ENCODE measurements around the gene KIF3C.
"Not testable (repeated sequence)": the region's sequence is repeated elsewhere in the genome, so short reads cannot be mapped to it uniquely, and the experiment has no call there.

KIF3C gene

DNA sequence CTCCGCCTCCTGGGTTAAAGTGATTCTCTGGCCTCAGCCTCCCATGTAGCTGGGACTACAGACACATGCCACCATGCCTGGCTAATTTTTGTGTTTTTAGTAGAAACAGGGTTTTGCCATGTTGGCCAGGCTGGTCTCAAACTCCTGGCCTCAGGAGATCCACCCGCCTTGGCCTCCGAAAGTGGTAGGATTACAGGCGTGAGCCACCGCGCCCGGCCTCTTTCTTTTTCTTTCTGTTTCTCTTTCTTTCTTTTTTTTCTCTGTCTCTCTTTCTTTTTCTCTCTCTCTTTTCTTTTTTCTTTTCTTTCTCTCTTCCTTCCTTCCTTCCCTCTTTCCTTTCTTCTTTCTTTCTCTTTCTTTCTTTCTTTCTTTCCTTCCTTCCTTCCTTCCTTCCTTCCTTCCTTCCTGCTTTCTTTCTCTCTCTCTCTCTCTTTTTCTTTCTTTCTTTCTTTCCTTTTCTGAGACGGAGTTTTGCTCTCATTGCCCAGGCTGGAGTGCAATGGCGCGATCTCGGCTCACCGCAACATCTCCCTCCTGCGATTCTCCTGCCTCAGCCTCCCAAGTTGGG, 16.6 kb upstream of the KIF3C start:
- not testable (repeated sequence) for DNase-seq

- DNase-seq: no peak
Observed at GRCh38 chr2:25996844-25997243, 14.5 kb upstream of the KIF3C start.

- DNase-seq: no peak
Observed at GRCh38 chr2:25994509-25994908, 12.2 kb upstream of the KIF3C start.

DNA sequence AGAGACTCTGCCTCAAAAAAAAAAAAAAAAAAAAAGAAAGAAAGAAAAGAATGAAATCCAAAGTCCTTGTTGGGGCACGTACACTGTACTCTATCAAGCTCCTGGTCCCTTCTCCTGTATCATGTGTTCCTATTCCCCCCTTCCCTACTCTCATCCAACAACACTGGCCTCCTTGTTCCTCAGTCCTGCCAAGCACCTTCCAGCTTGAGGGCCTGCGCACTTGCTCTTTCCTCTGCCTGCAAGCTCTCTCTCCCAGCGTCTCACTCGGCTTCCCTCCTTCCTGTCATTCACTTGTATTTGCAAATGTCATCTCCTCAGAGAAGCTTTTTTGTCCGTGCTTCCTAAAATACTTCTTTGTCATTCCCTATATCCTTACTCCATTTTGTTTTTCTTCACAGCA, 10.8 kb upstream of the KIF3C start:
- no peak for DNase-seq

DNA sequence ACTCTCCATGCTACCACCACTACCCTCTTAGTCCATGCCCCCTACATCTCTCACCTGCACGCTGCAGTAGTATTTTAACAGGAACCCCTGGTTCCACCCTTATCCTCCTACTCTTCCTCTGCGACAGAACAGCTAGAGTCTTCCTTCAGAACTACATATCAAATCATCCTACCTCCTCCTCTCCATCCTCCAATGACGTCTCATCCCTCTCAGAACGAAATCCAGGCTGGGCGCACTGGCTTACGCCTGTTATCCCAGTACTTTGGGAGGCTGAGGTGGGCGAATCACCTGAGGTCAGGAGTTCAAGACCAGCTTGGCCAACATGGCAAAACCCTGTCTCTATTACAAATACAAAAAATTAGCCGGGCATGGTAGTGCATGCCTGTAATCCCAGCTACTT, 10.3 kb upstream of the KIF3C start:
- no peak for DNase-seq

- DNase-seq: no peak
Observed at GRCh38 chr2:25991965-25992364, 9.7 kb upstream of the KIF3C start.

DNA sequence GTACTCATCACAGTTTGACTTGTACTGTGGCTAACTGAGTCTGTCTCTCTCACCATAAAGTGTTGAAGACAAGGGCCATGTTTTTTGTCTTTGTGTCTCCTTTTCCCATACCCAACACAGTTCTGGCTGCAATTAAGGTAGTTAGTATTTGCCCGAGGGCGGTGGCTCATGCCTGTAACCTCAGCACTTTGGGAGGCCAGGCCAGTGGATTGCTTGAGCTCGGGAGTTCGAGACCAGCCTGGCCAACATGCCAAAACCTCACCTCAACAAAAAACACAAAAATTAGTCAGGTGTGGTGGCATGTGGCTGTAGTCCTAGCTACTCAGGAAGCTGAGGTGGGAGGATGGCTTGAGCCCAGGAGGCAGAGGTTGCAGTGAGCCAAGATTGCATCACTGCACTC, 6.9 kb upstream of the KIF3C start:
- no peak for DNase-seq

- no peak for DNase-seq
Observed at GRCh38 chr2:25988134-25988533, 5.8 kb upstream of the KIF3C start.

DNA sequence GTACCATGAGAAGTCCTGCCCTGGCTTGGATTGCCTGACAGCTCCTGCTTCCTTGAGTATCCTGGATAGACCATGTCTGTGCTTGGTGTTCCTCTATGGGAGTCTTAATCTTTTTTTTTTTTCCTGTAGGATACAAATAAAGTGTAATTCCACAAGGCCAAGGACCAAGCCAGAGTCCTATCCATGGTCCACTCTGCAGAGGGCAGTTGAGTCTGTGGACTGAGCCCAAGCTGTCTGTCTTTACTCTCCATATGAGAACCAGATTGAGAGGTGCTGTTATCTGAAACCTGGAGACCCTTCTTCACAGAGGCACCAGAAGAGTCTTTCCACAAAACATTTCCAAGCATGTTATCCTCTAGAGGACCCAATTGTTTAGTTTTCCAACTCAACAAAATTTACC, 1.4 kb upstream of the KIF3C start:
- no peak for DNase-seq

- no peak for DNase-seq
Observed at GRCh38 chr2:25982968-25983280, 627 bp upstream of the KIF3C start.

GRCh38 chr2:25981596-25982272, 563 bp downstream of the KIF3C start:
- no peak for DNase-seq

- no peak for DNase-seq
Observed at GRCh38 chr2:25980951-25981350, 1.3 kb downstream of the KIF3C start.

GRCh38 chr2:25980076-25980887, 2.0 kb downstream of the KIF3C start:
- DNase-seq: no peak

DNA sequence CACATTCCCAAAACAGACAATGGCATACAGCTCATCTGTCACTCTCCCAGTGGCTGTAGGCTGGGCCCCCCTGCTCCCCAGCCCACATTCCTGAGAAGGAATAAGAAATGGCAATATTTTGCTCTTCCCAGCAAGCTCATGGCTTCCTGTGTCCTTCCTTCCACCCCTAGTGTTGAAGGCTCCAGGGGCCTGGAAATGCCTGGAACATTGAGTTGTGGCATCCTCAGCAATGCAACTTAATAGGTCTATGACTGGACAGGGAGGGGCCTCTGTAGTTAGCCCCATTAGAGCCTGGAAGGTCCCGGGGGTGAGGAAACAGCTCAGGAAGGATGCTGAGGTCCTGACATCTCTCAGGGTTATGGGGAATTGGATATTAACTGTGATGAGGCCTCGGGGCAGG, 3.3 kb downstream of the KIF3C start:
- DNase-seq: no peak

DNA sequence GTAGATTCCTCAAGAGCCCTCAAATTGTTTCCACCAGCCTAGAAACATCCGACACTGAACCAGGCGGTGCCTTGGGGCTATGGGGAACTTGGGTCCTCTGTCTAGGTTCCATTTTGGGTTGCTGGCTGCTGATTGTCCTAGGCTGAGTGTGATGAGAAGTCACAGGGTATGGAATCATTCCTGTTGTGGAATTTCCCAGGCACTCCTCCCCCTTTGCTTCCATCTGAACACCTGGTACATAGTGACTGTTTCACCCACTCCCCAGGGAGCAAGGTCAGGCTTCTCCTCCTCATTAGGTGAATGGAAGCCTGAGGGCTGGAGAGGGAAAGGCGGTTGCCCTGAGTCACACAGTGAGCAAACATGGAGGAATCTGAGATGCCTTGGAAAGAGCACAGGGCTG, 4.5 kb downstream of the KIF3C start:
- no peak for DNase-seq

GRCh38 chr2:25976983-25977741, 5.1 kb downstream of the KIF3C start:
- no peak for DNase-seq

- DNase-seq: no peak
Observed at GRCh38 chr2:25972049-25972823, 10.1 kb downstream of the KIF3C start.

DNA sequence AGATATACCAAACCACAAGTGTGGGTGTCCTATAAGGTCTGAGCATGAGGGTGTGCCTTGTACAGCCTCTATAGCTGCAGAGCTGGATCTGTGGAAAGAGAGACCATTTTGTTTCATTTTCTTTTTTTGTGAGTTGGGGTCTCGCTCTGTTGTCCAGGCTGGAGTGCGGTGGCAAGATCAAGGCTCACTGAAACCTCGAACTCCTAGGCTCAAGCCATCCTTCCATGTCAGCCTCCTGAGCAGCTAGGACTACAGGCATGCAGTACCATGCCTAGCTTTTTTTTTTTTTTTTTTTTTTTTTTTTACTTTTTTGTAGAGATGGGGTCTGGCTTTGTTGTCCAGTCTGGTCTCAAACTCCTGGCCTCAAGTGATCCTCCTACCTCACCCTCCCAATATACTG, 10.7 kb downstream of the KIF3C start:
- no peak for DNase-seq

- no peak for DNase-seq
Observed at GRCh38 chr2:25966531-25967270, 15.6 kb downstream of the KIF3C start.

- DNase-seq: no peak
Observed at GRCh38 chr2:25964891-25965290, 17.4 kb downstream of the KIF3C start.

GRCh38 chr2:25960920-25961319, 21.4 kb downstream of the KIF3C start:
- DNase-seq: no peak

GRCh38 chr2:25960396-25960795, 21.9 kb downstream of the KIF3C start:
- DNase-seq: no peak
